ENCODE results near the gene MZT1.
A peak's percentile ranks its signal among the peaks of the same experiment; 100 is the strongest.

Gene MZT1

GRCh38 chr13:72727417-72728289 lies at the start of gene MZT1, which contains the start of gene BORA:
Gene MZT1, minus strand, starts transcription at chr13:72727629. Its CDS starts 27 bp downstream, at chr13:72727602.
Gene BORA, plus strand, starts transcription at chr13:72727923. Its CDS starts 1,018 bp downstream, at chr13:72728941.
- no peak for TF ChIP-seq CTCF (IDR thresholded peaks at IDR 0.05; ENCODE audit: low read depth, low read length)
- in situ Hi-C loops (cut with HindIII; ENCODE audit: low sequenced_read_pairs) = no loop called here
- DNase-seq (ENCODE audit: low read depth, low spot score) = peak; percentile 99
- H3K4me3 ChIP-seq (ENCODE audit: low read depth, low read length) = peak within 1 kb of the TSS; percentile 97

GRCh38 chr13:72774019-72774418 lies 46.6 kb upstream of the MZT1 start:
- in situ Hi-C loops (cut with HindIII; ENCODE audit: low sequenced_read_pairs) = no loop called here
- DNase-seq (ENCODE audit: low read depth, low spot score) = no peak
- H3K4me3 ChIP-seq (ENCODE audit: low read depth, low read length) = no peak overlapping the region
- TF ChIP-seq CTCF (IDR thresholded peaks at IDR 0.05; ENCODE audit: low read depth, low read length) = no peak

- in situ Hi-C loops (cut with HindIII; ENCODE audit: low sequenced_read_pairs) = no loop called here
- DNase-seq (ENCODE audit: low read depth, low spot score) = no peak
Observed at GRCh38 chr13:72763411-72763810, 36.0 kb upstream of the MZT1 start.

GRCh38 chr13:72760189-72760588 lies 32.8 kb upstream of the MZT1 start:
- no peak overlapping the region for H3K4me3 ChIP-seq (ENCODE audit: low read depth, low read length)
- DNase-seq (ENCODE audit: low read depth, low spot score) = no peak
- no peak for TF ChIP-seq CTCF (IDR thresholded peaks at IDR 0.05; ENCODE audit: low read depth, low read length)
- in situ Hi-C loops (cut with HindIII; ENCODE audit: low sequenced_read_pairs) = no loop called here

More at GRCh38 chr13:72763411-72763810, 36.0 kb upstream of the MZT1 start:
- no peak for TF ChIP-seq CTCF (IDR thresholded peaks at IDR 0.05; ENCODE audit: low read depth, low read length)
- H3K4me3 ChIP-seq (ENCODE audit: low read depth, low read length) = no peak overlapping the region

DNA sequence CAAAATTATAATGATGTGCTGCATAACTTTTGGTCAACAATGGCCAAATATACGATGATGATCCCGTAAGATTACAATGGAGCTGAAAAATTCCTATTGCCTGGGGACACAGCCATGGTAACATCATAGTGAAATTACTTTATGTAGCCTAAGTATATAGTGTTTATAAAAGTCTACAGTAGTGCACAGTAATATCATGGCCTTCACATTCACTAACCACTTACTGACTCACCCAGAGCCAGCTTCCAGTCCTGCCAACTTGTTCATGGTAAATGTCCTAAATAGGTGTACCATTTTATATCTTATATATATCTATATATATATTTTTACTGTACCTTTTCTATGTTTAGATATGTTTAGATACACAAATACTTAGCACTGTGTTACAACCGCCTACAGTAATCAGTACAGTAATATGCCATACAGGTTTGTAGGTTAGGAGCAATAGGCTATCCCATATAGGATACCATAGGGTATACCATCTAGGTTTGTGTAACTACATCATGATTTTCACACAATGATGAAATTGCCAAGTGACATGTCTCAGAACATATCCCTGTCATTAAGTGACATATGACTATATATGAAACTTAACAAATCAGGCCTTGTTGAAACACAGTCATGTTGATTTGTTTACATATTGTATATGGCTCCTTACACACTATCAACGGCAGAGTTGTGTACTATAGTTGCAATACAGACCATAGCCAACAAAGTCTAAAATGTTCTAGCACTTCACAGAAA lies 30.5 kb upstream of the MZT1 start:
- no peak for TF ChIP-seq CTCF (IDR thresholded peaks at IDR 0.05; ENCODE audit: low read depth, low read length)
- H3K4me3 ChIP-seq (ENCODE audit: low read depth, low read length) = no peak overlapping the region
- DNase-seq (ENCODE audit: low read depth, low spot score) = no peak
- in situ Hi-C loops (cut with HindIII; ENCODE audit: low sequenced_read_pairs) = no loop called here

GRCh38 chr13:72754111-72754510 lies 26.7 kb upstream of the MZT1 start:
- DNase-seq (ENCODE audit: low read depth, low spot score) = no peak
- TF ChIP-seq CTCF (IDR thresholded peaks at IDR 0.05; ENCODE audit: low read depth, low read length) = no peak
- in situ Hi-C loops (cut with HindIII; ENCODE audit: low sequenced_read_pairs) = no loop called here
- no peak overlapping the region for H3K4me3 ChIP-seq (ENCODE audit: low read depth, low read length)

Measured in astrocyte of the spinal cord (primary cell).